ENCODE measurements around the gene ITPK1. TPM values are rescaled to one million over a fixed set of nuclear protein-coding genes. Genes with fewer than 3 reads are reported as not detected.
A peak's percentile ranks its signal among the peaks of the same experiment; 100 is the strongest.

The ITPK1 gene
- polyA plus RNA-seq, 2 of the 4 experiments (the other 2 are of a cell fraction): 46.2 to 47.0 TPM

- ChIA-PET CTCF (interaction anchor here (0.6 to 7.0 kb wide), 55 partner anchors 8 to 526 kb away, joined by 3 to 96 read pairs (median 5); partner anchors contain the start of genes GON7, ITPK1 and UBR7), POLR2A (interaction anchor here (1.1 kb wide), 1 partner anchor 163 kb away, joined by 4 read pairs; the partner anchor contains the start of gene ITPK1)
- no peaks in the 10 kb centered on the region for H3K9me3 ChIP-seq
- no peak overlapping the region for H3K4me2 ChIP-seq
- FAIRE-seq: no peak
- ATAC-seq: peak; percentile 93 to 97
- peak; percentile 70 to 84 for DNase-seq (ENCODE audit: low read depth in 1 of 2, low spot score in 1 of 2)
- H3K27ac ChIP-seq: peak overlapping the region; percentile 61 to 64; a peak in 5 of 6 replicates
- H3K4me3 ChIP-seq: no peak overlapping the region
- H3K4me1 ChIP-seq: peaks cover 10% of the 10 kb centered on the region
- WGBS (ENCODE audit: missing lambda C conversion rate): 19% methylated on average over 14 of the region's 18 CpGs
- TF ChIP-seq CBX2 (IDR thresholded peaks at IDR 0.05; ENCODE audit: borderline replicate concordance, low read depth): no peak
- TF ChIP-seq ZNF302 (CRISPR knock-in tag; IDR thresholded peaks at IDR 0.05): no peak
- TF ChIP-seq ZFP36 (IDR thresholded peaks at IDR 0.05; ENCODE audit: borderline replicate concordance, partially characterized antibody): no peak
- TF ChIP-seq BHLHE40 (IDR thresholded peaks at IDR 0.05; ENCODE audit: low read depth, low read length): no peak
- TF ChIP-seq HDAC2 (IDR thresholded peaks at IDR 0.05): no peak
- TF ChIP-seq CBX8 (IDR thresholded peaks at IDR 0.05): no peak
- TF ChIP-seq REST (IDR thresholded peaks at IDR 0.05): no peak
- TF ChIP-seq JUN (IDR thresholded peaks at IDR 0.05): no peak
- TF ChIP-seq POLR2AphosphoS2 (conservative IDR thresholded peaks at IDR 0.05; ENCODE audit: low read length): no peak
- peak; percentile 56 for TF ChIP-seq USF2 (IDR thresholded peaks at IDR 0.05)
- TF ChIP-seq JUNB (IDR thresholded peaks at IDR 0.05): no peak
- no peak for TF ChIP-seq CHD4 (IDR thresholded peaks at IDR 0.05; ENCODE audit: borderline replicate concordance)
- TF ChIP-seq ZC3H11A (IDR thresholded peaks at IDR 0.05): no peak
- peak; percentile 81; the same call in 1 of the 2 replicates for TF ChIP-seq MYC (IDR thresholded peaks at IDR 0.05; ENCODE audit: borderline replicate concordance, low read length)
- TF ChIP-seq MAZ (IDR thresholded peaks at IDR 0.05; ENCODE audit: borderline replicate concordance, low read depth, low read length): no peak
- no peak for TF ChIP-seq EHMT2 (IDR thresholded peaks at IDR 0.05; ENCODE audit: low read depth)
- peak; percentile 95 for TF ChIP-seq CTCF (IDR thresholded peaks at IDR 0.05)
- no peak for TF ChIP-seq EP300 (IDR thresholded peaks at IDR 0.05)
- no peak for TF ChIP-seq ELK1 (IDR thresholded peaks at IDR 0.05; ENCODE audit: low read depth, low read length)
- no peak for TF ChIP-seq RCOR1 (IDR thresholded peaks at IDR 0.05; ENCODE audit: low read depth, low read length)
- TF ChIP-seq HOXB13 (CRISPR knock-in tag; IDR thresholded peaks at IDR 0.05; ENCODE audit: low read depth): no peak
- no peak for TF ChIP-seq ATOH8 (CRISPR knock-in tag; IDR thresholded peaks at IDR 0.05; ENCODE audit: low read depth)
- TF ChIP-seq RFX5 (IDR thresholded peaks at IDR 0.05): no peak
- TF ChIP-seq KDM5A (IDR thresholded peaks at IDR 0.05): no peak
- peak; percentile 98 for TF ChIP-seq RAD21 (conservative IDR thresholded peaks at IDR 0.05 in 1 of 2, IDR thresholded peaks at IDR 0.05 in 1 of 2)
- no peak for TF ChIP-seq RNF2 (IDR thresholded peaks at IDR 0.05; ENCODE audit: borderline replicate concordance, low read depth)
- peak; percentile 96 for TF ChIP-seq SMC3 (IDR thresholded peaks at IDR 0.05)
- no peak for TF ChIP-seq MAFK (IDR thresholded peaks at IDR 0.05; ENCODE audit: partially characterized antibody)
- no peak for TF ChIP-seq FOSB (CRISPR knock-in tag; IDR thresholded peaks at IDR 0.05)
- TF ChIP-seq BCL3 (IDR thresholded peaks at IDR 0.05): no peak
- TF ChIP-seq SREBF2 (IDR thresholded peaks at IDR 0.05): no peak
- no peak for TF ChIP-seq NFE2L2 (conservative IDR thresholded peaks at IDR 0.05; ENCODE audit: low read length)
Measured at GRCh38 chr14:92951912-92952471, 163.7 kb downstream of the ITPK1 start.
